Skin of body (tissue), 2 donors: ENCODE results near the gene JAM2. TPM values are rescaled to one million over a fixed set of nuclear protein-coding genes. Genes with fewer than 3 reads are reported as not detected.
A peak's percentile ranks its signal among the peaks of the same experiment; 100 is the strongest.
"Not testable (repeated sequence)": the region's sequence is repeated elsewhere in the genome, so short reads cannot be mapped to it uniquely, and the experiment has no call there.

Experiments
- DNase-seq: peaks from one replicate; lab custom pipeline; 2025; lab: John Stamatoyannopoulos, UW
- total RNA-seq: library from RNA; depleted of rRNA; stranded (reverse); fragments of >200 nt; gene quantifications from one replicate; pipeline ENCODE4 v1.2.3, GENCODE V29; 2014

JAM2 gene
- total RNA-seq, 1 donor from 2014 or later: 29.0 TPM

- DNase-seq: no peak
Measured at GRCh38 chr21:25643486-25643885, 4.4 kb downstream of the JAM2 start.

- no peak for DNase-seq
Measured at GRCh38 chr21:25646474-25646873, 7.4 kb downstream of the JAM2 start.

- no peak for DNase-seq
Measured at GRCh38 chr21:25647647-25648046, 8.6 kb downstream of the JAM2 start.

GRCh38 chr21:25649146-25649545 is 10.1 kb downstream of the JAM2 start:
- no peak for DNase-seq

GRCh38 chr21:25656412-25656811 is 17.4 kb downstream of the JAM2 start:
- DNase-seq: no peak

GRCh38 chr21:25657140-25657539 is 18.1 kb downstream of the JAM2 start:
- DNase-seq: no peak

- DNase-seq: no peak
Measured at GRCh38 chr21:25658427-25659035, 19.5 kb downstream of the JAM2 start.

GRCh38 chr21:25660233-25660632 is 21.2 kb downstream of the JAM2 start:
- no peak for DNase-seq

GRCh38 chr21:25664491-25664931 is 25.5 kb downstream of the JAM2 start:
- peak; percentile 12 for DNase-seq

GRCh38 chr21:25670726-25671125 is 31.7 kb downstream of the JAM2 start:
- DNase-seq: peak; percentile 88

- no peak for DNase-seq
Measured at GRCh38 chr21:25676451-25676850, 37.4 kb downstream of the JAM2 start.

- DNase-seq: no peak
Measured at GRCh38 chr21:25682382-25682781, 43.3 kb downstream of the JAM2 start.

GRCh38 chr21:25687787-25688186 is 48.7 kb downstream of the JAM2 start:
- no peak for DNase-seq

- no peak for DNase-seq
Measured at GRCh38 chr21:25688275-25689155, 49.5 kb downstream of the JAM2 start.

- no peak for DNase-seq
Measured at GRCh38 chr21:25689226-25689625, 50.2 kb downstream of the JAM2 start.

- DNase-seq: no peak
Measured at GRCh38 chr21:25691976-25692375, 52.9 kb downstream of the JAM2 start.

GRCh38 chr21:25695461-25695860 is 56.4 kb downstream of the JAM2 start:
- not testable (repeated sequence) for DNase-seq

- no peak for DNase-seq
Measured at GRCh38 chr21:25700741-25701140, 61.7 kb downstream of the JAM2 start.

- DNase-seq: no peak
Measured at GRCh38 chr21:25701529-25701928, 62.5 kb downstream of the JAM2 start.

- peak; percentile 41 for DNase-seq
Measured at GRCh38 chr21:25708467-25709065, 69.5 kb downstream of the JAM2 start.

GRCh38 chr21:25709684-25710265 is 70.7 kb downstream of the JAM2 start:
- no peak for DNase-seq

- DNase-seq: no peak
Measured at GRCh38 chr21:25710550-25710949, 71.5 kb downstream of the JAM2 start.
